Osteocyte (in vitro differentiated cells): ENCODE results near the gene SH3GL2. TPM values are rescaled to one million over a fixed set of nuclear protein-coding genes. Genes with fewer than 3 reads are reported as not detected.

Source experiments
- DNase-seq: peaks from one replicate; pipeline ENCODE4 v3.0.0; 2021; ENCODE audit warnings: mixed read lengths; ENCODE audit not compliant: unreplicated experiment; ENCODE audit errors: extremely low spot score
- H3K27ac Mint-ChIP-seq: one replicate; pipeline ENCODE4 v1.8.0; 2021; ENCODE audit warnings: mild to moderate bottlenecking, mixed read lengths; ENCODE audit not compliant: unreplicated experiment
- H3K27me3 Mint-ChIP-seq: one replicate; pipeline ENCODE4 v1.8.0; 2021; ENCODE audit warnings: mixed read lengths; ENCODE audit not compliant: unreplicated experiment
- H3K36me3 Mint-ChIP-seq: one replicate; pipeline ENCODE4 v1.8.0; 2021; ENCODE audit warnings: mixed read lengths; ENCODE audit not compliant: unreplicated experiment
- H3K4me1 Mint-ChIP-seq: one replicate; pipeline ENCODE4 v1.8.0; 2021; ENCODE audit warnings: mixed read lengths; ENCODE audit not compliant: unreplicated experiment
- H3K4me3 Mint-ChIP-seq: one replicate; pipeline ENCODE4 v1.8.0; 2021; ENCODE audit warnings: mild to moderate bottlenecking, moderate library complexity, mixed read lengths; ENCODE audit not compliant: unreplicated experiment
- H3K9me3 Mint-ChIP-seq: one replicate; pipeline ENCODE4 v1.8.0; 2021; ENCODE audit warnings: mixed read lengths; ENCODE audit not compliant: unreplicated experiment
- total RNA-seq: library from RNA; stranded (reverse); gene quantifications from 2 replicates; pipeline ENCODE4 v1.2.1, GENCODE V29; 2021
- TF ChIP-seq, protein P1 (sequence below): fragments of 200-600 bp; sonication (generic); IDR thresholded peaks from 2 replicates; pipeline ENCODE4 v1.5.0; 2021; ENCODE audit warnings: antibody characterized with exemption, mild to moderate bottlenecking, moderate library complexity

SH3GL2 gene
- total RNA-seq, 1 donor from 2014 or later: 0.16 TPM

DNA sequence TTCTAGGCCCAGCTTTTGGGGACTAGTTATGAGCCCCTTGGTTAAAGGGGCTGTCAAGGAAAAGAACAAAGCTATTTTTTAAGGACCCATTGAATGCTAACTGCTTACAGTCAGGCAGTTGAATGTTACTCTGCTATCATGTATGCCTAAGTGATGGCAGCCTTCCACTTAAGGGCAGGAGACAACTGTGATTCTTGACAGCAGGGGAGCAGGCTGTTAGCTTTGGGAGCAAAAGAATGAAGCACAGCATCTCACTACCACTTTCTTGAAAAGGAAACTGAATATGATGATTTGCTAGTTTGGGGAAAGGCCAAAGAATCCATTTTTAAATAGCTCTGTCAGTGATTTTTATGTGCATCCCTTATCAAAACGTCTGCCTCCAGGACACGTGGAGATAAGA is 221.6 kb downstream of the SH3GL2 start:
- Mint-ChIP-seq H3K4me1 (no peaks in the 10 kb centered on the region), H3K27me3 (peaks cover 52% of the 10 kb centered on the region), H3K36me3 (no peaks in the 10 kb centered on the region), H3K4me3 (no peak overlapping the region), H3K27ac (no peak overlapping the region), H3K9me3 (no peaks in the 10 kb centered on the region)
- TF ChIP-seq, protein P1, sequence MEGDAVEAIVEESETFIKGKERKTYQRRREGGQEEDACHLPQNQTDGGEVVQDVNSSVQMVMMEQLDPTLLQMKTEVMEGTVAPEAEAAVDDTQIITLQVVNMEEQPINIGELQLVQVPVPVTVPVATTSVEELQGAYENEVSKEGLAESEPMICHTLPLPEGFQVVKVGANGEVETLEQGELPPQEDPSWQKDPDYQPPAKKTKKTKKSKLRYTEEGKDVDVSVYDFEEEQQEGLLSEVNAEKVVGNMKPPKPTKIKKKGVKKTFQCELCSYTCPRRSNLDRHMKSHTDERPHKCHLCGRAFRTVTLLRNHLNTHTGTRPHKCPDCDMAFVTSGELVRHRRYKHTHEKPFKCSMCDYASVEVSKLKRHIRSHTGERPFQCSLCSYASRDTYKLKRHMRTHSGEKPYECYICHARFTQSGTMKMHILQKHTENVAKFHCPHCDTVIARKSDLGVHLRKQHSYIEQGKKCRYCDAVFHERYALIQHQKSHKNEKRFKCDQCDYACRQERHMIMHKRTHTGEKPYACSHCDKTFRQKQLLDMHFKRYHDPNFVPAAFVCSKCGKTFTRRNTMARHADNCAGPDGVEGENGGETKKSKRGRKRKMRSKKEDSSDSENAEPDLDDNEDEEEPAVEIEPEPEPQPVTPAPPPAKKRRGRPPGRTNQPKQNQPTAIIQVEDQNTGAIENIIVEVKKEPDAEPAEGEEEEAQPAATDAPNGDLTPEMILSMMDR: no peak
- no peak for DNase-seq

DNA sequence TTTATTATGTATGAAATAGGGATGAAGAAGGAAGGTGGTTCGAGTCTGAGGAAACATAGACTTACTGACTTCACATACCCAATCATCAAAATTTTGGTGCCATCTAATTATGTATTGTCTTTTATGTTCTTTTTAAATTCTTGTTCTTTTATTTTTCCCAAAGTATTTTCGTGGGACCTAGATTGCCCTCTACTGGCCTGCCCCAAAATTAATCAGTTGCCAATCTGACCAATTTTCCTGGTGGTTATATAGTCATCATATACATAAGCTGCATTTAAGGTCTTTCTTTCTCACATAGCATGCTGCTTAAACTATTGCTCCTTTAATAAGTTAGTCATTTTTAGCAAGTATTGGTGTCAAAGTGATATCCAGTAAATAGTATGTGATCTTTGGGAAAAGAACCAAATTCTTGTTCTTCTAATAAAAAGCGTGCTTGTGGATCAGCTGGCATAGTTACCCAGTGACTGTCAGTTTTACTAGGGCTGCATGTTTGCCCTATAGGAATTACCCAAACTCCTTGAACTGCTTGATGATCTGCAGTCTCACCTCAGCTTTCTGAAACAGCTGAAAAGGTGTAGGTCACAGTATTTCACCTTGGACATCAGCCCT is 223.5 kb downstream of the SH3GL2 start:
- Mint-ChIP-seq H3K4me1 (no peaks in the 10 kb centered on the region), H3K27ac (no peak overlapping the region), H3K36me3 (no peaks in the 10 kb centered on the region), H3K4me3 (no peak overlapping the region), H3K9me3 (no peaks in the 10 kb centered on the region), H3K27me3 (peaks cover 43% of the 10 kb centered on the region)
- no peak for DNase-seq
- TF ChIP-seq, protein P1: peak; percentile 62

GRCh38 chr9:17807613-17808282 is 228.9 kb downstream of the SH3GL2 start:
- H3K4me3 Mint-ChIP-seq: no peak overlapping the region
- no peaks in the 10 kb centered on the region for H3K36me3 Mint-ChIP-seq
- peaks cover 5% of the 10 kb centered on the region for H3K4me1 Mint-ChIP-seq
- peaks cover 28% of the 10 kb centered on the region for H3K27me3 Mint-ChIP-seq
- TF ChIP-seq, protein P1: no peak
- no peak overlapping the region for H3K27ac Mint-ChIP-seq
- no peaks in the 10 kb centered on the region for H3K9me3 Mint-ChIP-seq
- DNase-seq: no peak

DNA sequence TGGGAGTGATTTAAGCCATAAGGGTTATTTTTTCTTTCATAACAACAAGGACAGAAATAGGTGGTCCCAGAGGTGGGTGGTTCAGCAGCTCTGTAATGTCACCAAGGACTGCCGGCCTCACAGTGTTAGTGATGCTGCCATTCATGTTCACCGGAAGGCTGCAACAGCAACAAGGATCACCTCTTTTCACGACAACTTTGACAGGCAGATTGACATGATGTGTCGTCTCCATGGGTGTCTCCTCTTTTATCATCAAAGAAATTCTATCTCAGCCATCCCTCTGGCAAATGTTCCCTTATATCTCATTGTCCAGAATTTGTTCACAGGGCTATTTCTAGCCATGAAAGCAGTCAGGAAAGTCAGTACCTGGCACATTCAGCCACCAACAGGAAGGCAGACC is 231.5 kb downstream of the SH3GL2 start:
- Mint-ChIP-seq H3K27me3 (peaks cover 11% of the 10 kb centered on the region), H3K4me3 (no peak overlapping the region), H3K36me3 (no peaks in the 10 kb centered on the region), H3K4me1 (peaks cover 5% of the 10 kb centered on the region), H3K9me3 (no peaks in the 10 kb centered on the region), H3K27ac (no peak overlapping the region)
- TF ChIP-seq, protein P1: no peak
- no peak for DNase-seq

DNA sequence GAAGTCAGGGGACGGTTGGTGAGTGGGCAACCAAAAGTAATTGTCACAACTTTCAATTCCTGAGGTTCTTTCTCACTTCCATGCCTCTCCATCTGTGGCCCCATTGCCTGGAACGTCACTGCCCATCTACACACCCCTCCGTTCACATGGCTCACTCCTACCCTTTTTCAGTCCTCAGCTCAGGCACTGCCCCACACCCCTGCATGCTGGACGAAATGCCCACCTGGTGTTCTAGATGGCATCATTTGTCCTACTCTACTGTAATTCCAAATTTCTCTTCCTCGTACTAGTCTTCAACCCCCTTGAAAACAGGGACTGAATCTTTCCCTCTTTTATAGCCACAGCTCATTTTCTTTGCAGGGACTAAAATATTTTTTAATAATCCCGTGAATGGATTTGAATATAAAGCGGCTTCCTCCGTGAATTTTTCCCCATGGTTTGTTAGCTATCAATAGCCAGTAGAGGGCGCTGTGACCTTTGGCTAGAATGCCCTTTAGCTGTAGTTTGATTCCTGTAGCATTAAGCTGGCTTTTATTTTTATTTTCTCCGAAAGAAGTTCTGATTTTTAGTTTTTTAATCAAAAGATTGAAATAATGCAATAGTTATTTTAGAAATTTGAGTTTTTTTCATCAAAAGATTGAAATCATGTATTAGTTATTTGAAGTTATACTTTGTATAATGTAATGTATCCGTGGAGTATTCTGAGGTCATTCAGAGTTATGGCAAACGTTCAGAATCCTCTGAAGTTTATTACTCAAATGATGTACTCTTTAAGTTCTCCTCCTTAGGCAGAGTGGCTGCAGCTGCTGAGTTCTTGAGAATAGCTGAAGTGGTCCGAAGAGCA is 232.1 kb downstream of the SH3GL2 start:
- Mint-ChIP-seq H3K27ac (no peak overlapping the region), H3K4me3 (no peak overlapping the region), H3K36me3 (no peaks in the 10 kb centered on the region), H3K9me3 (no peaks in the 10 kb centered on the region), H3K27me3 (peaks cover 12% of the 10 kb centered on the region), H3K4me1 (peaks cover 5% of the 10 kb centered on the region)
- TF ChIP-seq, protein P1: peak; percentile 90
- no peak for DNase-seq
